ENCODE data around the gene SLC17A7. TPM values are rescaled to one million over a fixed set of nuclear protein-coding genes. Genes with fewer than 3 reads are reported as not detected.
A peak's percentile ranks its signal among the peaks of the same experiment; 100 is the strongest.

Gene SLC17A7
- total RNA-seq, 2 donors from 2014 or later = 0.59 to 0.67 TPM

- no peak for DNase-seq (ENCODE audit: low spot score)
- no peak within 1 kb of the TSS for H3K4me3 ChIP-seq
These were observed 16.1 kb downstream of the SLC17A7 start, which contains the start of gene GFY for GRCh38 chr19:49425178-49425577. TSS of gene GFY (plus strand) at chr19:49425388. CDS start at chr19:49426431, 1,043 bp downstream.

GRCh38 chr19:49423985-49424303 lies 17.4 kb downstream of the SLC17A7 start:
- Histone ChIP-seq H3K4me1 (peaks cover 0 to 45% of the 10 kb centered on the region in 2 donors), H3K27ac (no peak overlapping the region), H3K36me3 (no peaks in the 10 kb centered on the region), H3K4me3 (no peak overlapping the region), H3K9me3 (no peaks in the 10 kb centered on the region), H3K27me3 (peaks cover 53 to 66% of the 10 kb centered on the region in 2 donors)
- no peak for DNase-seq (ENCODE audit: low spot score)
- no peak for TF ChIP-seq CTCF (IDR thresholded peaks at IDR 0.05)

More at GRCh38 chr19:49425178-49425577, 16.1 kb downstream of the SLC17A7 start, which contains the start of gene GFY:
- Histone ChIP-seq H3K4me1 (peaks cover 0 to 45% of the 10 kb centered on the region in 2 donors), H3K36me3 (no peaks in the 10 kb centered on the region), H3K27ac (no peak within 1 kb of the TSS), H3K27me3 (peaks cover 53 to 64% of the 10 kb centered on the region in 2 donors), H3K9me3 (no peaks in the 10 kb centered on the region)
- no peak for TF ChIP-seq CTCF (IDR thresholded peaks at IDR 0.05)

GRCh38 chr19:49423071-49423984 lies 18.0 kb downstream of the SLC17A7 start, which contains the start of gene PTH2:
TSS of gene PTH2 (minus strand) at chr19:49423441. CDS start at chr19:49423339, 102 bp downstream.
- Histone ChIP-seq H3K36me3 (no peaks in the 10 kb centered on the region), H3K27me3 (peaks cover 49 to 60% of the 10 kb centered on the region in 2 donors), H3K4me1 (peaks cover 0 to 40% of the 10 kb centered on the region in 2 donors), H3K27ac (no peak within 1 kb of the TSS), H3K9me3 (no peaks in the 10 kb centered on the region), H3K4me3 (peak within 1 kb of the TSS in 1 of 2 donors; percentile 35)
- TF ChIP-seq CTCF (IDR thresholded peaks at IDR 0.05) = no peak
- no peak for DNase-seq (ENCODE audit: low spot score)

GRCh38 chr19:49422407-49423070 lies 18.8 kb downstream of the SLC17A7 start:
- no peak for DNase-seq (ENCODE audit: low spot score)
- H3K4me3 ChIP-seq = peak overlapping the region in 1 of 2 donors; percentile 35
- no peaks in the 10 kb centered on the region for H3K36me3 ChIP-seq
- no peak overlapping the region for H3K27ac ChIP-seq
- peaks cover 41 to 52% of the 10 kb centered on the region in 2 donors for H3K27me3 ChIP-seq
- TF ChIP-seq CTCF (IDR thresholded peaks at IDR 0.05) = peak in 1 of 2 donors; percentile 62
- H3K9me3 ChIP-seq = no peaks in the 10 kb centered on the region
- H3K4me1 ChIP-seq = peaks cover 0 to 32% of the 10 kb centered on the region in 2 donors

GRCh38 chr19:49421878-49422202 lies 19.5 kb downstream of the SLC17A7 start:
- Histone ChIP-seq H3K4me1 (peaks cover 0 to 32% of the 10 kb centered on the region in 2 donors), H3K9me3 (no peaks in the 10 kb centered on the region), H3K4me3 (no peak overlapping the region), H3K27me3 (peaks cover 40 to 45% of the 10 kb centered on the region in 2 donors), H3K27ac (no peak overlapping the region), H3K36me3 (no peaks in the 10 kb centered on the region)
- DNase-seq (ENCODE audit: low spot score) = no peak
- no peak for TF ChIP-seq CTCF (IDR thresholded peaks at IDR 0.05)
